OCI-M2 (cell line): ENCODE measurements around the gene TTPAL.
"Not testable (repeated sequence)": the region's sequence is repeated elsewhere in the genome, so short reads cannot be mapped to it uniquely, and the experiment has no call there.

Experiments used
- DNase-seq: peaks from one replicate; lab custom pipeline; 2025; ENCODE audit not compliant: unreplicated experiment; lab: John Stamatoyannopoulos, UW

TTPAL gene

DNA sequence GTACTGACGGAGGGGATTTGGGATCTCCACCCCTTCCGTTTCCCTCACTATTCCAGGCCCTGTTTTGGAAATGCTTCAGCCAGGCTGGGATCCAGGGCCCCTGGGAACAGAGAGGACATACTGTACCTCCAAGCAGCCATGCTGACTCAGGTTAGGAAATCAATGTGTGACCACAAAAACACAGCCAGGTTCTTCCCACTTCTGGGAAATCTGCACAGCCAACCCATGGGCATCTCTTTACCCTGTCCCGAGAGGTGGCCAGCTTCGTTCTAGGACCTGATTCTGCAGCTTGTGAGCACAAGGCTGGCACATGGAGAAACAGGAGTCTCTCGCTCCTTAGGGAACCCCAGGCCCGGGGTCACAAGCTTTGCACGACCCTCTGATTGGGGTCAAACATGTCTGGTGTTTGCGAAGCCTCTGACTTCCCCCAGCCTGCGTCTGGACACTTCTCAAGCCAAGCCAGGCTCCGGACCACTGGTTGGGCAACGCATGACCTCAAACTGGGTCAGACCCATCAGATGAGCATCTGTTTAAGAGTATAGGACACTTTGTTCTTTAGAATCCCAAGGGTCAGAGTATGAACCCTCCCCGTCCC is 8.3 kb upstream of the TTPAL start:
- no peak for DNase-seq

DNA sequence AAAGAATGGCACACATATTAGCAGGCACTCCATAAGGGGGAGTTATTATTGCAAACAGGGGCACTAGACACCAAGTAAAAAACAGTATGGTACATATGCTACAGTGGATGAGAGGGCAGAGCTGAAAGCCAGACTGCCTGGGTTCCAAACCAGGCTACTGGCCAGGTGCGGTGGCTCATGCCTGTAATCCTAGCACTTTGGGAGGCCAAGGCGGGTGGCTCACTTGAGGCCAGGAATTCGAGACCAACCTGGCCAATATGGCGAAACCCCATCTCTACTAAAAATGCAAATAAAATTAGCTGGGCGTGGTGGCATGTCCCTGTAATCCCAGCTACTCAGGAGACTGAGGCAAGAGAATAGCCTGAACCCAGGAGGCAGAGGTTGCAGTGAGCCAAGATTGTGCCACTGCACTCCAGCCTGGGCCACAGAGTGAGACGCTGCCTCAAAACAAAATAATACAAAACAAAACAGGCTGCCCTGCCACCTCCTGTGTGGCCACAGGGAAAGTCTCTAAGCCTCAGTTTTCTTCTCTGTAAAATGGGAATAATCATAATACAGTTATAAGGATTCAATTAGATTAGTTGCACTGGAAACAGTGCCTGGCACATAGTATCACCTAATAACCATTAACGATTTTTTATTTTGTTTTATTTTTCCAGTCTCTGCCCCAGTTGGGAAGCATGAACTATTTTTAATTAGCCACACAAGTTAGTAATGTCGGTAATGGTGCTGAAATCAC is 7.5 kb upstream of the TTPAL start:
- DNase-seq = no peak

DNA sequence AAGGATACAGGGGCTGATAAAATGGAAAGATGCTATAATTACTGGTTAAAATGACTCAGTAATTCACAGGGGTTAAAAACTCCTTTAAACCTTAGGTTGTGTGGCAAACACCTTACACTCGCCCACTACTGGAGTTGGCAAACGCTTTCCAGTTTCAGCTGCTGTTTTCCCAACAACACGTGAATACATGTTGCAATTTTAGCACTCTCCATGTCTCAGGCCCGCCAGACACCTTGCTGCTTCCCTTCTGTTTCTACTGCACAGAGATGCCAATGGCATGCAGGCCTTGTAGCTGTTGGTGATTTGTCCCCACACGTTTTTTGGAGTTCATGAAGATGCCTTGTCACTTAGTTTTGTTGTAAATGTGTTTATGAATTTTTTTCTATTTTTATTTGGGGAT is 5.3 kb upstream of the TTPAL start:
- no peak for DNase-seq

DNA sequence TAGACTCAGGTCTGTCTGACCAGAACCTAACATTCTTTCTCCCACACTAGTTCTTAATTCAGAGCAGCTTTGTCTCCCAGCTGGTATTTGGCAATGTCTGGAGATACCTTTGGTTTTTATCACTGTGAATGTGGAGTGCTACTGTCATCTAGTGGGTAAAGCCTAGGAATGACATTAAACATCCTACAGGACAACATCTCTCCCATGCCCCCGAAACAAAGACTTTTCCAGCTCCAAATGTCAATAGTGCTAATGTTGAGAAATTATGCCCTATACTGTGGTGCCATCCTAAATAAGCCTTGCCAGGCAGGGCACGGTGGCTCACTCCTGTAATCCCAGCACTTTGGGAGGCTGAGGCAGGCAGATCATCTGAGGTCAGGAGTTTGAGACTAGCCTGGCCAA is 4.2 kb upstream of the TTPAL start:
- no peak for DNase-seq

DNA sequence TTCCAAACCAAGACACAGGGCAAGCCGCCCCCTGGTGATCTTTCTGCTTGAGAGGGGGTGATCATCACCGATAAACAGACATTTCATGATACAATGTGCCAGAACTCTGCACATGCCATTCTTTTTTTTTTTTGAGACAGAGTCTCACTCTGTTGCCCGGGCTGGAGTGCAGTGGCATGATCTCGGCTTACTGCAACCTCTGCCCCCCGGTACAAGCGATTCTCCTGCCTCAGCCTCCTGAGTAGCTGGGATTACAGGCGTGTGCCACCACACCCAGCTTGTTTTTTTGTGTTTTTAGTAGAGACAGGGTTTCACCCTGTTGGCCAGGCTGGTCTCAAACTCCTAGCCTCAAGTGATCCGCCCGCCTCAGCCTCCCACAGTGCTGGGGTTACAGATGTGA is 3.4 kb upstream of the TTPAL start:
- DNase-seq = not testable (repeated sequence)

DNA sequence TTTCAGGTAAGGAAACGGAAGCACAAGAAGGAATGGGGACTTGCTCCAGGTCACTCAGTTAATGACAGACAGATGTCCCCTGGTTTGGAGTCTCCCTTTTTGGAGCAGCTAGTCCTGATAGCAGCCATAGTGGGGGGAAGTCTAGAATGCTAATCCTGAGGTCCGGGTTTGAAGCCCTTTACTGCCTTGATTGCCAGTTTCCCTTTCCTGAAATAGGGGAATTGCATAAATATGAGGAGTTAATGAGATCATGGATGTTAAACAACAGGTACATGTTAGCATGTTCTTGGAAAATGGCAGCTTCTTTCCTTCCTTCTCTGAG is 341 bp upstream of the TTPAL start:
- no peak for DNase-seq

DNA sequence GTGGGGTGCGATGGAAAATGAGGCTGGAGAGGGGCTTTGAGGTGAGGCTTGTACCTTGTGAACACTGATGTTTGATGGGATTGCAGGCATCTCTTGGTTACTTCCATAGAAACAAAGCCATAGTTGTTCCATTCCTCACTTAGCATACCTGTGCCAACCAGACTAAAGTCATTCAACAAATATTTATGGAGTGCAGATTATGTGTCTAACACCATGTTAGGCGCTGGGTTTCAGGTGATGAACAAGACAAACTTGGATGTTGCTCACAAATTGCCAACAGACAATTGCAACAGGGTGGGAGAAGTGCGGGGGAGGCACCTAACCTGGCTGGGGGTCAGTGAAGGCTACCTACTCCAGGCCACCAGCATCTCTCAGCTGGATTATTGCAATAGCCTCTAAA is 1.5 kb downstream of the TTPAL start:
- no peak for DNase-seq

DNA sequence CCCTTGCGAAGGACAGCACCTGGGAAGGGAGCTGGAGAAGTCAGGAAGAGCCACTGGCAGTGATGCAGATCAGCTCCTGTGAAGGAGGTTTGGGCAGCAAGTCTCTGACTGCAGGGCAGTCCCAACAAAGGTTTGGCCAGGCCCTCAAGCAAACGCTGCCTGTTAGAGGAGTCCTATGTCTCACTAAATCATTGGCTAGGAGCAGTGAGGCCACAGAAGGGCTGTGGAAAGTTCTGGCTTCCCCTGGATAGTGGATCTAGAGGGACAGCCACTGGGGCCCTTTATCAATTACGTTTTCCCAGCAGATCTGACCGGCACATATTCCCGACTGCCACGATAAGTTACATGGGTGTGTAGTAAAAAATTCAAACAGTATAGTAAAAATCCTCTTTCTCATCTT is 2.5 kb downstream of the TTPAL start:
- peak; percentile 39 for DNase-seq

DNA sequence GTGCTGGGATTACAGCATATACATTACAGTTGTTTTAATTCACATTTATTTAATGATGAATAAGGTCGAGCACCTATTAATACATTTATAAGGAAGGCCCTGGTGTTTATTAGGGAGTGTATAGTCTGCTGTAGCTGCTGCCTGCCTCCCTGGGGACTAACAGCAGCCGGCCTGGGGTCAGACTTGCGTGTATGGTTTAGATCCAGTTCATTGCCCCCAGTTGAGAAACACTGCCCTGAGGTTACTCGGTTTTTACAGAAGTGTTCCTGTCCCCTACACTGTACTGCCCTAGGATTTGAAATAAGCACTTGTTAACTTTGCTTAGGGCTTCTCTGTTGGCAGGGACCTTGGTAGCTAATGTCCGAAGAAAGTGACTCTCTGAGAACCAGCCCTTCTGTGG is 4.0 kb downstream of the TTPAL start:
- no peak for DNase-seq

DNA sequence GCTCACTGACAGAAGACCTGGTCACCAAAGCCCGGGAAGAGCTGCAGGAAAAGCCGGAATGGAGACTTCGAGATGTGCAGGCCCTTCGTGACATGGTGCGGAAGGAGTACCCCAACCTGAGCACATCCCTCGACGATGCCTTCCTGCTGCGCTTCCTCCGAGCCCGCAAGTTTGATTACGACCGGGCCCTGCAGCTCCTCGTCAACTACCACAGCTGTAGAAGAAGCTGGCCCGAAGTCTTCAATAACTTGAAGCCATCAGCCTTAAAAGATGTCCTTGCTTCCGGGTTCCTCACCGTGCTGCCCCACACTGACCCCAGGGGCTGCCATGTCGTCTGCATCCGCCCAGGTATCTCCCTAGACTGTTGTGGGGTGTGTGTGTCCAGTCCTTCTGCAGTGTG is 4.4 kb downstream of the TTPAL start:
- no peak for DNase-seq

DNA sequence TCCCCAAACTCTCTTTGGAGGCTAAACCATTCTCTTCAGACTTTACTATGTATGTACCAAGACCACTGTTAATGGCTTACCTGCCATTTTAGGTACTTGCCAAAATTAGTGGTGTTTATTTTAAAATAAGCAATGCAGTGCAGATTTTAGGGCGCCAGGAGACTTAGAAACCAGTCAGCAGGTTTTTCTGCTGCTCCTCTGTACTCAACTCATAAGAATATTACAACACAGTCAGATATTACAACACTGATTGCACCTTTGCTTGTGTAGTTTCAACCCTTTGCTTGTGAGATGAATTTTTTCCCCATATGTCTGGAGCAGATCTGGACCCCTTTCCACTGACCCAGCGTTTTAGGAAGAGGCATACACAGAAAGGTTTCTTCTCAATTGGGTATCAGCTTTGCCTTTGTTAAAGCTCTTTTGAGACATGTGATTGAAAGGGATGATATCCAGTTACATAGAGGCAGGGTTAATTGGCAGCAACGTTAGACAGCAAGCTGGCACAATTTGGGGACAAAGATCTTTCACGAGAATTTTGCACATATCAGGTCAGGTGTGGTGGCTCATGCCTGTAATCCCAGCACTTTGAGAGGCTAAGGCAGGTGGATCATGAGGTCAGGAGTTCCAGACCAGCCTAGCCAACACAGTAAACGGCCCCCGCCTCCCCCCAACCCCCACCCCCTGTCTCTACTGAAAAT is 6.2 kb downstream of the TTPAL start:
- DNase-seq = no peak

DNA sequence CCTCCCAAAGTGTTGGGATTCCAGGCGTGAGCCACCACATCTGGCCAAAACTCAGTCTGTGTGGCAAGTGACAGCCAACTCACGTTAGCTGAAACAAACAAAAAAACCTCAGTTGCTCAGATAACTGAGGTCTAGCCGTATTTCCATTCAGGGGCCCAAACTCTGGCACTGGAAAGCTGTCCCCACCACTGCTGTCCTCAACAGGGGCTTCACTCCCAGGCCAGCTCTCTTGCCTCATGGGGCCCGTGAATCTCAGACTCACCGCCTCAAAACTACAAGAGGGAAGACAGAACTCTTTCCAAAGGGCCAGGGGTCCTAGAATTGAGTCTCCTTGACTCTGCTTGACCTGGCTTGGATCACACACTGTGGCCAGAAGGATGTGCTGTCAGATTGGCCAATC is 7.4 kb downstream of the TTPAL start:
- no peak for DNase-seq

DNA sequence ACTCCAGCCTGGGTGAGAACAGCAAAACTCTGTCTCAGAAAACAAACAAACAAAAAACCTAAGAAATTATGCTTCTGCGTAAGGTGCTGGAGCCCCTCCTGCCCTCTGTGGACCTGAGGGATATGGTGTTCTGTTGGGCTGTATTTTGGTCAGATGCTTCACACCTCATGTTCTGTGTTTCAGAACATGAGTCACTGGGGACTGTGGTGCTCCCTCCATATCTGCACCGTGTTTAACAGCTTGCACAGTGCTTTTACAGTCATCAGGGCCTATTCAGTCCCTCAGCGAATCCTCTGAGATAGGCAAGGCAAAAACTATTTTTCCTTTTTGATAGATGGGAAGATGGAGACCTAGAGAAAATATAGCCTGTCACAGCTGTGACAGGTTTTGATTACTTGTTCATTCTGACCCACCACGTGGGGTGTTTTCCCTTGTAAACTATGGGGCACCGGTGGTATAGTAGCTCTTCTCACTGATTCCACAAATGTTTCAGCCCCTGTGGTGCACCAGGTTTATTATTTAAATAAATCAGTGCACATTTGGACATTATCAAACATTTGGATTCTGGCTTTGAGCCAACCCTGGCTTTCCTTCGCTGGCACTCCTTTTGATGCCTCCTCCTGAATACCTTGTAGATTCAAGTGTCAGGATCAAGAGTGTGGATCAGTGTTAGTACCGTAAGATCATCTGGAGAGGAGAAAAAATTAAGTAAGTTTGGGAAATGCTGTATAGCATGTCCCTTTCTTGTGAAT is 9.6 kb downstream of the TTPAL start:
- no peak for DNase-seq

DNA sequence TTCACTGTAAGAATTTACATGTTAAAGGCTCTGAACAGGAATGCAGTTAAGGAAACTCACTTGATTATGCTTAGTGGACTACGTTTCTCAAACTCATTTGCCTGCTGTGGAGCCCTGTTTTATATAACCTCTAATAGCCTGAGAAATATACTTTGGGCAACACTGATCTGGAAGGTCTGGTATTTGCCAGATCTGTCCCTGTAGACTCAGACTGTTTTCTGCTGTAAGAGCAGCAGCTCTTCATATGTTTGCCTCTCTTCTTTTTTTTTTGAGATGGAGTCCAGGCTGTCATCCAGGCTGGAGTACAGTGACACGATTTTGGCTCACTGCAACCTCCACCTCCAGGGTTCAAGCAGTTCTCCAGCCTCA is 10.1 kb downstream of the TTPAL start:
- DNase-seq = no peak

DNA sequence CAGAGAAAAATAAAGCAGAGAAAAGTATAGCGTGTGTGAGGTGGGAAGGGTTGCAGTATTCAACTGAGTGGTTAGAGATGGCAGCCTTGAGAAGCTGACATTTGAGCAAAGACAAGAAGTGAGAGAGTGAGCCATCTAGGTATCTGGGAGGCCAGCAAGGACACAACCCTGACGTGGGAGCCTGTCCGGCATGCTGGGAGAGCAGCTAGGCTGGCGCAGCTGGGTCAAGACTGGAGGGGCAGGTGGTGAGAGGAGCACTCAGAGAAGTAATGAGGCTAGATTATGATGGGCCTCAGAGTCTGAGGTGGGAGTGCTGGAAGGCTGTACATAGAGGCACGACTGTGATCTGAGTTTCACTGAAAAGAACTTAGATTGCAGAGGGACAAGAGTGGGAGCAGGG is 12.9 kb downstream of the TTPAL start:
- DNase-seq = no peak

DNA sequence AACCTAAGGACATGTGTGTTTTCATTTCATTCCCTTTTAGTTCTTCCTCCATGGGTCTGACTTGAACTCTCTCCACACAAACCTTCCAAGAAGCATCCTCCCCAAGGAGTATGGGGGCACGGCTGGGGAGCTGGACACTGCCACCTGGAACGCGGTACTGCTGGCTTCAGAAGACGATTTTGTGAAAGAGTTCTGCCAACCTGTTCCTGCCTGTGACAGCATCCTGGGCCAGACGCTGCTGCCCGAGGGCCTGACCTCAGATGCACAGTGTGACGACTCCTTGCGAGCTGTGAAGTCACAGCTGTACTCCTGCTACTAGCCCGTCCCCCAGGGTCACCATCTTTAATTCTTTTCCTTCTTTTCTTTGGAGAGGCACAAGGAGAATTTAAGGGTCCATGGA is 13.5 kb downstream of the TTPAL start:
- no peak for DNase-seq

DNA sequence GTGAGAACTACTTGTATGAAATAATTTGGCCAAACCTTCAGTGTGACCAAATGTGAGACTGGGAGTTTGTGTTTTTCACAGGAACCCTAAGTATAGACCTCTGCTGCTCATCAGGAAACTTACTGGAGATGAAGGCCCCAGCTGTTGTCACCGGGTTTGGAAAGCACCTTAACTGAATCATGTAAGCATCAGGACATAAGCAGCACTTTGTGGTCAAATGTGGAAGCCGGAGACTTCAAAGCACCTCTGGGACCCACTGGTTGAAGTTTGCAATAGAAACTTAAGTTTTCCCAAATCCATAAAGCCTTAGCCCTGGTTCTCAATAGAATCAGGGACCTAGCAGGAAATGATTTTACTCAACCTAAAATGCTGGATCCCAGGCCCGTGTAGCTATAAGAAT is 14.3 kb downstream of the TTPAL start:
- no peak for DNase-seq

DNA sequence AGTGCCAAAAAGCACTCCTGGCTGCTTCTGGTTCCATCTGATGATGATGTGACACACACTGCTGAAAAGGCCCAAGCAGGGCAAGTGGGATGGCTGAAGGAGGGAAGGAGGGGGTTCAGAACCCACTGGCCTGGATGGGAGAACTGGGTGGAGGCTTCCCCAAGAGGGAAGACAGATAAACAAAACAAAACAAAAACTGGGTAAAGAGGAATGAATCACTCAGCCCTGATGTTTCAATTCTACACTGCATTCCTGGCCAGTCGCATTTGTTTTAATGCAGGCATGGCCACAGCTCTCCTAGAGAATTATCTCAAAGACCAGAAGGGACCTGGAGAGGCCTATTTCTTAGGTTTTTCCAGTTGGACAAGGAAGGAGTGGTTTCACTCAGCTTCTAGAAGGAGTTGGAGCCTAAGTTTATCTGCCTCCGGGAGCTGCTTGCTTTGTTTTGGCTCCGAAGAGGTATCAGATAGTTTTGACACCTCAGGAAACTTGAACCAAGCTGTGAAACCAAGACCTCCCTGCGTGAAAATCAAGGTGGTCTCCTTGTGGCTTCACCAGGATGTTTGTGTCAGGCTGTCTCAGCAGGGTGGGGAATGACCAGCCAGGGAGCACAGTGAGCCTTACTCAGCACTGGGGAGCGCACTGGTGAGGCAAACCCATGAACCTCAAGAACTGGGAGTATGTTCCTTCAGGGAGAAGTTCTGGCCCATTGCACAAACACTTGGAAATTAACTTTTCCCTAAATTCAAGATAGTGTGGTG is 16.1 kb downstream of the TTPAL start:
- DNase-seq = peak; percentile 80

DNA sequence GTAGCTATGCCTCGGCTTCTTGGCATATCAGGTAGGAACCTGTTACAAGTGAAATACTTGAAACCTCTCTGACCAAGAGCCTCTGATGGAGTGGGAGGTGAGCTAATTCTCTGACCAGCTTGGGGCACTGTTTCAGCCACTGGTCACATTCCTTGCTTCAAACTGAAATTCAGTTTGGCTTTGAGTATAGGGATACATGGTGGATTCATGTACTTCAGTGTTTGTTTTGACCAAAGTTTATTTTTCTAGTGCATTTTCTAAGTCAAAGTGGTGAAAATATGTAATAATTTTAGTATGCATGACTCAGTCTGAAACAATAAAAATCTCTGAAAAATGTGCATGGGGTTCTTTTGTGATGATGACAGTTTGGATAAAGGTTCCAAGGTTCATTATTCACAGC is 18.6 kb downstream of the TTPAL start:
- no peak for DNase-seq

DNA sequence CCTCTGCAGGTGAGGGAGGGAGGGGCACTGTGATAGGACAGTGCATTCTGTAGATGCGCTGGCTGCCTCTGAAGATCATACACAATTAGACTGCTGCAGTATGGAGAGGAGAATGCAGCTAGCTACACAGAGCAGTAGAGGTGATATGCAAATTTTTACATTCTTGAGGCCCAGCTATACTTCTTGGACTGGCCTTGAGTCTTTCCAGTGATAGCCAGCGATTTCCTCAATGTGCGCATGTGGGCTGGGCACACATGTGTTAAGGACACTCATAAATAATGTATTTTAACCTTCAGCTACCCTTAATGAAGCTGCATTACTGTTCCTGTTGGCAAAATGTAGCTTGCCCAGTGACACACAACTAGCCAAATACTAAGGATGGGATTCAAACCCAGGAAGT is 19.0 kb downstream of the TTPAL start:
- no peak for DNase-seq

DNA sequence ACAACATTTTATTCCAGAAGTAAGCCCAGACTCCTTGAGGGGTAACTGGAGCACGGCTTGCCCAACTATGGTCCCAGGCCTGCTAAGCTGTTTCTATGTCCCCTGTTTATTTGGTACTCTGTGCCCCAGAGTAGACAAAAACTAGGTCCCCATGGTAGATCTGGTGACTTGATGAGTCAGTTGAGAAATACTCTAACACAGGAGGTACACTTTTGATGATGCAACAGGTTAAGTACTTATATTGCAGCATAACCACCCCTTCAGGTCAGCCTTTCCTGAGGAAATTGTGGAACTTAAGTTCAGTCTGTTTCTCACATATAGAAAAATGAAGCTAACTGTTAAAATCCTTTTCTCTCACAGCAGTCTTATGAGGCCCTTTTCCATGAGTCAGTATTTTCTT is 19.6 kb downstream of the TTPAL start:
- no peak for DNase-seq
